ENCODE measurements around the gene MGAT2.

MGAT2 gene

GRCh38 chr14:49659526-49660455 is 39.2 kb downstream of the MGAT2 start:
- DNase-seq: no peak

- DNase-seq: no peak
These were observed 49.9 kb downstream of the MGAT2 start for GRCh38 chr14:49670475-49670874.
